Fibroblast of lung (primary cell): ENCODE measurements around the gene MAP2K6.

Source experiments
- CTCF ChIP-seq, 2 donors: IDR thresholded peaks in 1 of 2; conservative IDR thresholded peaks in 1 of 2; 1 replicate in 1 of 2; 2 replicates in 1 of 2; pipeline ENCODE4 v1.5.1; 2011 to 2012; ENCODE audit warnings: low read length in 2 of 2, control low read depth in 1 of 2, inconsistent platforms in 1 of 2, low read depth in 1 of 2, mild to moderate bottlenecking in 1 of 2
- EZH2 ChIP-seq: IDR thresholded peaks from 2 replicates; pipeline ENCODE4 v1.5.1; 2012; ENCODE audit warnings: low read length, control low read depth, mild to moderate bottlenecking; ENCODE audit errors: missing control alignments

DNA sequence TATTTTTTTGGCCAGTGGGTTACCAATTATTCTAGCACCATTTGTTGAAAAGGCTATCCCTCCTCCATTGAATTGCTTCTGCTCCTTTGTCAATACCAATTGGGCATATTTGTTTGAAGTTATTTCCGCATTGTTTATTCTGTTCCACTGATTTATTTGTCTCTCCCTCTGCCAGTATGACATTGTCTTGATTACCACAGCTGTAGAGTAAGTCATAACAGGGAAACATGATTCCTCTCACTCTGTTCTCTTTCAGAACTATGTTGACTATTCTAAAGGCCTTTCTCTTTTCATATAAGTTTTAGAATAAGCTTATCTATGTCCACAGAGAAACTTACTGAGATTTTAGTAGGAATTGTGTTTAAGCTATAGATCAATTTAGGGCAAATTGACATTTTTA is 94.3 kb downstream of the MAP2K6 start:
- TF ChIP-seq CTCF (conservative IDR thresholded peaks at IDR 0.05 in 1 of 2, IDR thresholded peaks at IDR 0.05 in 1 of 2; ENCODE audit: low read depth in 1 of 2, low read length in 2 of 2), result no peak
- no peak for TF ChIP-seq EZH2
